ENCODE data around the gene CALM1.
A peak's percentile ranks its signal among the peaks of the same experiment; 100 is the strongest.

Gene CALM1

GRCh38 chr14:90396341-90397339 lies at the start of gene CALM1:
CALM1 (plus strand) TSS chr14:90397029; CDS start chr14:90397231, 202 bp downstream.
- Histone ChIP-seq H3K36me3 (ENCODE audit: control insufficient read depth, insufficient read depth, low read length) (peaks cover 7% of the 10 kb centered on the region; the same call in 1 of the 2 replicates), H3K27me3 (ENCODE audit: control insufficient read depth, insufficient read depth, low read length) (no peaks in the 10 kb centered on the region), H3K4me3 (ENCODE audit: low read length) (peak within 1 kb of the TSS; percentile 96), H3K9me3 (ENCODE audit: control insufficient read depth, insufficient read depth, low read length) (no peaks in the 10 kb centered on the region), H3K4me1 (ENCODE audit: control insufficient read depth, insufficient read depth, low read length) (no peaks in the 10 kb centered on the region), H3K27ac (ENCODE audit: low read length) (no peak within 1 kb of the TSS)
- DNase-seq (ENCODE audit: low read depth, low spot score) = no peak
- WGBS (ENCODE audit: insufficient coverage, insufficient read length) = no CpG with 5 or more reads among the region's 89 CpGs

DNA sequence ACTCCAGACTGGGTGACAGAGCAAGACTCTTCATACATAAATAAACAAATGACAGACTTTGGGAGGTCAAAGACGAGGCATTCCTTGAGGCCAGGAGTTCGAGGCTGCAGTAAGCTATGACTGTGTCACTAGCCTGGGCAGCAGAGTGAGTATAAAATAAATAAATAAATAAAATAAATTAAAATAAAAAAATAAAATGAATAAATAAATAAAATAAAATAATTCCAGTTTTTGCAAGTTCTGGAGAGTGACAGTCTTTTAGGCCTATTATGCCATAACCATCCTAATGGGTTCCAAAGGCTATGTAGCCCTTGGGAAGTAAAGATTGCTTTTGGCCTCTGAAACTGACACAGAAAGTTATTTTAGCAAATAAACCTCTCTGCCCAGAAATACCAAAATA lies 48.6 kb upstream of the CALM1 start:
- WGBS (ENCODE audit: insufficient coverage, insufficient read length) = no CpG with 5 or more reads among the region's 2 CpGs
- DNase-seq (ENCODE audit: low read depth, low spot score) = no peak
- H3K4me1 ChIP-seq (ENCODE audit: control insufficient read depth, insufficient read depth, low read length) = no peaks in the 10 kb centered on the region

GRCh38 chr14:90349739-90350138 lies 47.1 kb upstream of the CALM1 start:
- no peaks in the 10 kb centered on the region for H3K9me3 ChIP-seq (ENCODE audit: control insufficient read depth, insufficient read depth, low read length)
- no peak overlapping the region for H3K27ac ChIP-seq (ENCODE audit: low read length)
- no peaks in the 10 kb centered on the region for H3K27me3 ChIP-seq (ENCODE audit: control insufficient read depth, insufficient read depth, low read length)
- no peaks in the 10 kb centered on the region for H3K4me1 ChIP-seq (ENCODE audit: control insufficient read depth, insufficient read depth, low read length)
- WGBS (ENCODE audit: insufficient coverage, insufficient read length) = no CpG with 5 or more reads among the region's 4 CpGs
- DNase-seq (ENCODE audit: low read depth, low spot score) = no peak
- H3K4me3 ChIP-seq (ENCODE audit: low read length) = no peak overlapping the region
- no peaks in the 10 kb centered on the region for H3K36me3 ChIP-seq (ENCODE audit: control insufficient read depth, insufficient read depth, low read length)

More for the DNA sequence above, 48.6 kb upstream of the CALM1 start:
- no peaks in the 10 kb centered on the region for H3K27me3 ChIP-seq (ENCODE audit: control insufficient read depth, insufficient read depth, low read length)
- no peak overlapping the region for H3K4me3 ChIP-seq (ENCODE audit: low read length)
- H3K27ac ChIP-seq (ENCODE audit: low read length) = no peak overlapping the region
- no peaks in the 10 kb centered on the region for H3K9me3 ChIP-seq (ENCODE audit: control insufficient read depth, insufficient read depth, low read length)
- H3K36me3 ChIP-seq (ENCODE audit: control insufficient read depth, insufficient read depth, low read length) = no peaks in the 10 kb centered on the region

DNA sequence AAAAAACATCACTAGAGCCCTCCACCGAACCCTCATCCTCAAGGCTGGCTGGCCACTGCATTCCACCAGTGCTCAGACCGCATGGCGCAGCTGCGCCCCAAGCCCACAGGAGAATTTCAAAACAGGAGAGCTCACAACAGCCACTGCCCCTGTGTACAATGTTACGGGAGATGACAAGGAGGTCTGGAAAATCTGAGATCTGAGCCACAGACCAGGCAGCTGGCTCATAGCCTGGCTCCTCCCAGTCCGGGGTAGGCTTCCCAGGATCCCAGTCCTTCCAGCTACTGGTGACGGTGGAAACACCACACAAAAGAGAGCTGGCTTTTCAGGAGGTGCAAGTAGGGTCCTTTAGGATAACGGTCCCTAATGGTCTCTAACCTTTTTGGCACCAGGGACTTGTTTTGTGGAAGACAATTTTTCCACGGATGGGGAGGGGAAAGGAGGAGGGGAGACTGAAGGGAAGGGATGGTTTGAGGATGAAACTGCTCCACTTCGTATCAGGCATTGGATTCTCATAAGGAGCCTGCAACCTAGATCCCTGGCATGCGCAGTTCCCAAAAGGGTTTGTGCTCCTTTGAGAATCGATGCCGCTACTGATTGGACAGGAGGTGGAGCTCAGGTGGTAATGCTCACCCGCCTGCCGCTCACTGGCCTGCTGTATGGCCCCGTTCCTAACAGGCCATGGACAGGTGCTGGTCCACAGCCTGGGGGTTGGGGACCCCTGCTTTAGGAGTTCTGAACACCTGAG lies 42.1 kb upstream of the CALM1 start:
- Histone ChIP-seq H3K36me3 (ENCODE audit: control insufficient read depth, insufficient read depth, low read length) (no peaks in the 10 kb centered on the region), H3K27me3 (ENCODE audit: control insufficient read depth, insufficient read depth, low read length) (no peaks in the 10 kb centered on the region), H3K27ac (ENCODE audit: low read length) (no peak overlapping the region), H3K9me3 (ENCODE audit: control insufficient read depth, insufficient read depth, low read length) (no peaks in the 10 kb centered on the region), H3K4me3 (ENCODE audit: low read length) (no peak overlapping the region), H3K4me1 (ENCODE audit: control insufficient read depth, insufficient read depth, low read length) (no peaks in the 10 kb centered on the region)
- WGBS (ENCODE audit: insufficient coverage, insufficient read length) = no CpG with 5 or more reads among the region's 16 CpGs
- no peak for DNase-seq (ENCODE audit: low read depth, low spot score)

DNA sequence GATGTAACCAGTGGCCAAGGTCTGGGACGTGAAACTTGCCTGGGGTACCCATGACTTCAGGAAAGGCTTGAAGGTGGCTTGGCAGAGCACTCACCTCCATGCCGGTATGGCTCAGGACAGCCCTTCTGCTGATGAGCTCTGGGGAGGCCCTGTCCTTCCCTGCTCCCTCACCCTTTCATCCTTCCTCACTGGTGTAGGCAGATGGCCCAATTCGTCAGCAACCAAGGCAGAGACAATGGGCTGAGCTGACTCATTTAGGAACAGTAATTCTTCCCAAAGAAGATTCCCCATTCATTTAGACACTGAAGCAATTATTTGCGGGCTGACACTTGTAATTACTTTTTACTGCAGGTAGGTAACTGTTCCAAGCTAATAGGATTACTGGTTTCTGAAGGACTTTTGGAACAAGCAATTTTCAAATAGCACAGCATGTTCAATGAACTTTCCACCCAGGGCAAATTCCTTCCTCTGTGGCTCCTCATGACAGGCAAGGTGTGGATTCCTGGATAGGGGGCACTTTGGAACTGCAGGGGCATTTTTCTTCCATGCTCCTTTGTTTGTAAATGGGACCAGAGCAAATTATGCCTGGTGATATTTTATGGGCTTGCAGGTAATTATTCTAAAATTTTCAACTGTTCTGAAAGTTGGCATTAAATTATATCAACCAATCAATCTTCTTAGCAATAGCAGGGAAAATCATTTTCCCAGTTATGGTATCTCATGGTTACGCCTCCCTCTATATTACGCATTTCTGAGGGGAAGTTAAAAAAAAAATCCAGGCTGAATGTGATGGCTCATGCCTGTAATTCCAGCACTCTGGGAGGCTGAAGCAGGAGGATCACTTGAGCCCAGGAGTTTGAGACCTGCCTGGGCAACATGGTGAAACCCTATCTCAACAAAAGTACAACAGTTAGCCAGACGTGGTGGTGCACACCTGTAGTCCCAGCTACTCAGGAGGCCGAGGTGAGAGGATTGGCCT lies 41.0 kb upstream of the CALM1 start:
- no peaks in the 10 kb centered on the region for H3K36me3 ChIP-seq (ENCODE audit: control insufficient read depth, insufficient read depth, low read length)
- no peaks in the 10 kb centered on the region for H3K9me3 ChIP-seq (ENCODE audit: control insufficient read depth, insufficient read depth, low read length)
- no peaks in the 10 kb centered on the region for H3K27me3 ChIP-seq (ENCODE audit: control insufficient read depth, insufficient read depth, low read length)
- H3K4me1 ChIP-seq (ENCODE audit: control insufficient read depth, insufficient read depth, low read length) = no peaks in the 10 kb centered on the region
- H3K4me3 ChIP-seq (ENCODE audit: low read length) = no peak overlapping the region
- DNase-seq (ENCODE audit: low read depth, low spot score) = no peak
- no peak overlapping the region for H3K27ac ChIP-seq (ENCODE audit: low read length)
- no CpG with 5 or more reads among the region's 8 CpGs for WGBS (ENCODE audit: insufficient coverage, insufficient read length)

GRCh38 chr14:90356925-90357324 lies 39.9 kb upstream of the CALM1 start:
- no peak for DNase-seq (ENCODE audit: low read depth, low spot score)
- no peak overlapping the region for H3K27ac ChIP-seq (ENCODE audit: low read length)
- no peak overlapping the region for H3K4me3 ChIP-seq (ENCODE audit: low read length)
- H3K27me3 ChIP-seq (ENCODE audit: control insufficient read depth, insufficient read depth, low read length) = no peaks in the 10 kb centered on the region
- H3K9me3 ChIP-seq (ENCODE audit: control insufficient read depth, insufficient read depth, low read length) = no peaks in the 10 kb centered on the region
- WGBS (ENCODE audit: insufficient coverage, insufficient read length) = no CpG with 5 or more reads among the region's 1 CpG
- H3K36me3 ChIP-seq (ENCODE audit: control insufficient read depth, insufficient read depth, low read length) = no peaks in the 10 kb centered on the region
- H3K4me1 ChIP-seq (ENCODE audit: control insufficient read depth, insufficient read depth, low read length) = no peaks in the 10 kb centered on the region

DNA sequence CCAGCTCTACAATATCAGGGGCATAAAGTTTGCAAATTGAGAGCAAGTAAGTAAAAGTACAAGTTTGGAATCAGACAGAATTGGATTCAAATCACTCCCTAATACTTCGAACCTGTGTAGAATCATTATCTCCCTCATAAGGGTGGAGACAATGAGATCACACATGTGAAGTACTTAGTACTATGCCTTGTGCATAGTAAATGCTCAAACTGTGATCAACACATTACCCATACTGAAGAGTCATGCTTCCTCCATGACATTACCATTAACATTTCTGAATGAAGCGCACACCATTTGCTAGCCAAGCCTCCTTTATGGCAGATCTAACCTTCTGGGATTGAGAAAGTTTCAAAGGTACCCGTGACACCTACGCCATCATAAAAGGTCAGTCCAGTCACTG lies 38.5 kb upstream of the CALM1 start:
- no peaks in the 10 kb centered on the region for H3K9me3 ChIP-seq (ENCODE audit: control insufficient read depth, insufficient read depth, low read length)
- no CpG with 5 or more reads among the region's 4 CpGs for WGBS (ENCODE audit: insufficient coverage, insufficient read length)

DNA sequence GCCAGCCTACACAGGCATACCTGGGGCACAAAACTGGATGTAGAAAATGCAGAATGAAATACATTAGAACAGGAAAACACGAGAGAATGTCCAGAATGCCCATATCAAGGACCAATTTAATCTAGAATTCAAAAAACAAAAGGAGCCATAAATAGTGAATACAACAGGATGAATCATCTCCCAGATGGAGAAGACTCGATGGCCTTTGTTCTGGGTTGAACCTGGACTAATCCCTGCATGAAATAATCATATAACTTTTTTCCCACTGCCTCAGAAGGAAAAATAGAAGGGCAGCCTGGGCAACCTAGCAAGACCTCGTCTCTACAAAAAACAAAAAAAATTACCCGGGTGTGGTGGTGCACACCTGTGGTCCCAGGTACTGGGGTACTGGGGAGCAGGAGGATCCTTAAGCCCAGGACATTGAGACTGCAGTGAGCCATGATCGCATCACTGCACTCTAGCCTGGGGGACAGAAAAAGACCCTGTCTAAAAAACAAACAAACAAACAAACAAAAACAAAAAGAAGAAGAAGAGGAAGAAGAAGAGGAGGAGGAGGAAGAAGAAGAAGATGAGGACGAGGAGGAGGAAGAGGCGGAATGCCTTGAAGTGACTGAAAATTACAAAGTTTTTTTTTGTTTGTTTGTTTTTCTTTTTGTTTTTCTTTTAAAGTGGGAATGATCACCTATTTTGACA lies 34.8 kb upstream of the CALM1 start:
- no peak overlapping the region for H3K4me3 ChIP-seq (ENCODE audit: low read length)
- H3K27me3 ChIP-seq (ENCODE audit: control insufficient read depth, insufficient read depth, low read length) = no peaks in the 10 kb centered on the region
- H3K4me1 ChIP-seq (ENCODE audit: control insufficient read depth, insufficient read depth, low read length) = no peaks in the 10 kb centered on the region
- no peaks in the 10 kb centered on the region for H3K9me3 ChIP-seq (ENCODE audit: control insufficient read depth, insufficient read depth, low read length)
- no peaks in the 10 kb centered on the region for H3K36me3 ChIP-seq (ENCODE audit: control insufficient read depth, insufficient read depth, low read length)
- WGBS (ENCODE audit: insufficient coverage, insufficient read length) = no CpG with 5 or more reads among the region's 7 CpGs
- DNase-seq (ENCODE audit: low read depth, low spot score) = no peak
- no peak overlapping the region for H3K27ac ChIP-seq (ENCODE audit: low read length)

More for the DNA sequence above, 38.5 kb upstream of the CALM1 start:
- Histone ChIP-seq H3K4me3 (ENCODE audit: low read length) (no peak overlapping the region), H3K4me1 (ENCODE audit: control insufficient read depth, insufficient read depth, low read length) (no peaks in the 10 kb centered on the region), H3K27me3 (ENCODE audit: control insufficient read depth, insufficient read depth, low read length) (no peaks in the 10 kb centered on the region), H3K36me3 (ENCODE audit: control insufficient read depth, insufficient read depth, low read length) (no peaks in the 10 kb centered on the region), H3K27ac (ENCODE audit: low read length) (no peak overlapping the region)
- DNase-seq (ENCODE audit: low read depth, low spot score) = no peak

DNA sequence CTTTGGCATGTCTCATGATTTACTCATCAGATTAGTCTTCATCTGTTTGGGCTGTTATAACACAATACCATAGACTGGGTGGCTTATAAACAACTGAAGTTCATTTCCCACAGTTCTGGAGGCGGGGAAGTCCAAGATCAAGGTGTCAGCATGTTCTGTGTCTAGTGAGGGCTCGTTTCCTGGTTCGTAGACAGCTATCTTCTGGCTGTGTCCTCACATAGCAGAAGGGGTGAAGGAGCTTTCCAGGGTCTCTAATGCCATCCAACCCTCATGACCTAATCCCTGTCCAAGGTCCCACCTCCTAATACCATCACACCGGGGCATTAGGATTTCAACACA lies 34.3 kb upstream of the CALM1 start:
- Histone ChIP-seq H3K4me3 (ENCODE audit: low read length) (no peak overlapping the region), H3K27ac (ENCODE audit: low read length) (no peak overlapping the region), H3K27me3 (ENCODE audit: control insufficient read depth, insufficient read depth, low read length) (no peaks in the 10 kb centered on the region), H3K4me1 (ENCODE audit: control insufficient read depth, insufficient read depth, low read length) (no peaks in the 10 kb centered on the region), H3K9me3 (ENCODE audit: control insufficient read depth, insufficient read depth, low read length) (no peaks in the 10 kb centered on the region), H3K36me3 (ENCODE audit: control insufficient read depth, insufficient read depth, low read length) (no peaks in the 10 kb centered on the region)
- whole genome bisulfite sequencing (ENCODE audit: insufficient coverage, insufficient read length) = no CpG with 5 or more reads among the region's 4 CpGs
- DNase-seq (ENCODE audit: low read depth, low spot score) = no peak

Data from iPS DF 6.9 (cell line).